C1 segment of cervical spinal cord (tissue), 14 donors: ENCODE results near the gene C22orf42.
"Not testable (repeated sequence)": the region's sequence is repeated elsewhere in the genome, so short reads cannot be mapped to it uniquely, and the experiment has no call there.

Source experiments
- DNase-seq, 14 donors: peaks; one replicate each; lab custom pipeline; 2025; lab: John Stamatoyannopoulos, UW

Gene C22orf42

GRCh38 chr22:32135958-32136357 is 23.1 kb downstream of the C22orf42 start:
- DNase-seq = not testable (repeated sequence)

- not testable (repeated sequence) for DNase-seq
Measured at GRCh38 chr22:32134796-32135195, 24.3 kb downstream of the C22orf42 start.

GRCh38 chr22:32132783-32133182 is 26.3 kb downstream of the C22orf42 start:
- no peak for DNase-seq

GRCh38 chr22:32132126-32132525 is 27.0 kb downstream of the C22orf42 start:
- DNase-seq = no peak

GRCh38 chr22:32130464-32130863 is 28.6 kb downstream of the C22orf42 start:
- DNase-seq = no peak

GRCh38 chr22:32127904-32128303 is 31.2 kb downstream of the C22orf42 start:
- DNase-seq = no peak

- no peak for DNase-seq
Measured at GRCh38 chr22:32123657-32124056, 35.4 kb downstream of the C22orf42 start.

- no peak for DNase-seq
Measured at GRCh38 chr22:32122899-32123298, 36.2 kb downstream of the C22orf42 start.

- DNase-seq = no peak
Measured at GRCh38 chr22:32120603-32121002, 38.5 kb downstream of the C22orf42 start.

GRCh38 chr22:32119568-32120235 is 39.4 kb downstream of the C22orf42 start:
- DNase-seq = no peak

- DNase-seq = no peak
Measured at GRCh38 chr22:32112380-32112779, 46.7 kb downstream of the C22orf42 start.

GRCh38 chr22:32106930-32107329 is 52.2 kb downstream of the C22orf42 start:
- DNase-seq = no peak

GRCh38 chr22:32103658-32104315 is 55.3 kb downstream of the C22orf42 start:
- no peak for DNase-seq

- no peak for DNase-seq
Measured at GRCh38 chr22:32100711-32101110, 58.4 kb downstream of the C22orf42 start.
